ENCODE results near the gene MEA1.
"Not testable (repeated sequence)": the region's sequence is repeated elsewhere in the genome, so short reads cannot be mapped to it uniquely, and the experiment has no call there.

The MEA1 gene

DNA sequence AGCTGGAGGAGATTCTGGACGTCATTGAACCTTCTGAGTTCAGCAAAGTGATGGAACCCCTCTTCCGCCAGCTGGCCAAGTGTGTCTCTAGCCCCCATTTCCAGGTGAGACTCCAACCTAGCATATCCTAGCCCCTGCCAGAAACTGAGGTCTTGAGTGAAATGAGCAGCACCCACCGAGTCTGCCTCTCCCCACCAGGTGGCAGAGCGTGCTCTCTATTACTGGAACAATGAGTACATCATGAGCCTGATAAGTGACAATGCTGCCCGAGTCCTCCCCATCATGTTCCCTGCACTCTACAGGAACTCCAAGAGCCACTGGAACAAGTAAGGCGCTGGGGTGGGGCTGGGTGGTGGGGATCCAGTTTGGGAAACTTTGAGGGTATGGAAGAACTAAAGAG, 4.6 kb downstream of the MEA1 start:
- DNase-seq (ENCODE audit: low spot score): peak; percentile 40

GRCh38 chr6:43007126-43007525, 6.6 kb downstream of the MEA1 start:
- no peak for DNase-seq (ENCODE audit: low spot score)

- no peak for DNase-seq (ENCODE audit: low spot score)
Observed at GRCh38 chr6:43006251-43006650, 7.5 kb downstream of the MEA1 start.

DNA sequence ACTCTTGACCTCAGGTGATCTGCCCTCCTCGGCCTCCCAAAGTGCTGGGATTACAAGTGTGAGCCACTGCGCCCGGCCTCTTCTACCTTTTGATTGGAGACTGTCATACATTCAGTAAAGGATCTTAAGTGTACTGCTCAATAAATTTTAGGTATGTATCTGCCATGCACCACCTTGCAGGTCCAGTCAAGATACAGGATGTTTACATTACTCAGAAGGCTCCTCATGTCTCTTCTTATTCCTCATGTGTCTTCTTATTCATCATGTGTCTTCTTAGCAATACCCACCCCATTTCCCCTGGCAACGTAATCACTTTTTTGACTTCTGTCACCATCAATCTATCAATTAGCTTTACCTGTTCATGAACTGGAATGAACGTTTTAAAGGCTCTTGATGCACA, 7.9 kb downstream of the MEA1 start:
- DNase-seq (ENCODE audit: low spot score): no peak

GRCh38 chr6:43001843-43002242, 11.9 kb downstream of the MEA1 start:
- DNase-seq (ENCODE audit: low spot score): no peak

- DNase-seq (ENCODE audit: low spot score): not testable (repeated sequence)
Observed at GRCh38 chr6:42998205-42998604, 15.5 kb downstream of the MEA1 start.

- no peak for DNase-seq (ENCODE audit: low spot score)
Observed at GRCh38 chr6:42996513-42996912, 17.2 kb downstream of the MEA1 start.

DNA sequence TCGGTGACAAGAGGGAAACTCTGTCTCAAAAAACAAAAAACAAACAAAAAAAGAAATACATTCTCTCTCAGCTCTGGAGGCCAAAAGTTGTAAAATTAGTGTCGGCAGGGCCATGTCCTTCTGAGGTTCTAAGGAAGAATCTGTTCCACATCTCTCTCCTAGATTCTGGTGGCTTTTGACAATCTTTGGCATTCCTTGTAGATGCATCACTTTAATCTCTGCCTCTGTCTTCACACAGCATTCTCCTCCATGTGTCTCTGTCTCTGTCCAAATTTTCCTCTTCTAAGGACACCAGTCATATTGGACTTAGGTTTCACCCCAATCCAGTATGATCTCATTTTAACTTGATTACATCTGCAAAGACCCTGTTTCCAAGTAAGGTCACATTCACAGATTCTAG, 20.3 kb downstream of the MEA1 start:
- no peak for DNase-seq (ENCODE audit: low spot score)

- no peak for DNase-seq (ENCODE audit: low spot score)
Observed at GRCh38 chr6:42989923-42990322, 23.8 kb downstream of the MEA1 start.

DNA sequence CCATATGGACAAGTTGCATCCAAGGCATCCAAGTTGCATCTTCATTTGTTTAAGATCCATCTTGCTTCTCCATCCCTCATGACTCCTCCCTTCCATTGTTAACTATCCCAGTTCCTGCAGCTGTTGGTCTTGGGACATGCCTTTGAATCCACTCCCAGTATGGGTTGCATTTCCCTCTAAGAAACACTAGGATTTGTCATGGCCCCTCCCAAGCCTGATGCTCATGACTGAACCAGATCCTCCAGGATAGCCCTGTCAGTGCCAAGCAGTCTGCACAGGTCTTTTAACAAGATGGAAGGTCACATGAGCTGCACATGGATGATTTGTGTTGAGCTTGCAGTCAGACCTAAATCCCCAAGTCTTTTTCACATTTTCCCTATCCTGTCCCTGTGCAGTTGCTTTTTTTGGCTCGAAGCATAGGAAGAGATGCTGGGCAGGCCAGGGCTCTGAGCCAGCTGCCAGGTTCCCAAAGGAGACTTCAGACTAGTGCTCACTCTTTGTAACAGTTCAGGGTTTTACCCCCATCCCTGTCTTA, 25.2 kb downstream of the MEA1 start:
- no peak for DNase-seq (ENCODE audit: low spot score)

- no peak for DNase-seq (ENCODE audit: low spot score)
Observed at GRCh38 chr6:42987533-42988451, 26.0 kb downstream of the MEA1 start.

DNA sequence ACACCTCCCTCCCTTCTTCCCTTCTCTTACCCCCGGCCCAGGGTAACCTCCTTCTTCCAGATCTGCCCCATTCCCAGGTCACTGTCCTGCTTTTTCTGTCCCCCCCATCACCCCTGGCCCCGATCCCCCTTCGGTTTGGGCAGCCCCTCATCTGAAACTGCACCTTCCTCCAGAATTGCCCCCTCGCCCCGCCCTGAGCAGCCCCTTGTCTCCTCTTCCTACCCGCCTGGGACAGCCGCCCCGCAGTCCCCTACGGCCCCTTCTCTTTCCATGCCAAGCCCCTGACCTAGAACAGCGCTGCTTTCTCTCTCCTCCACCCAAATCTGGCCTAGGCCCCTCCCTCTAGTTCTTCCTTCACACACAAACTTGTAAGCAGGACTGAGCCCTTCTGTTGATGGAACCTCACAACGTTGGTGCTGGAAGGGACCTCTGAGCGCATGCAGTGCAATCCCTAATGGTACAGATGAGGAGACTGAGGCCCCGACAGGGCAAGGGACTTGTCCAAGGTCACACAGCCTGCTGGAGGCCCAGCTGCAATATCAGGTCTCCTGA, 28.7 kb downstream of the MEA1 start:
- no peak for DNase-seq (ENCODE audit: low spot score)

DNA sequence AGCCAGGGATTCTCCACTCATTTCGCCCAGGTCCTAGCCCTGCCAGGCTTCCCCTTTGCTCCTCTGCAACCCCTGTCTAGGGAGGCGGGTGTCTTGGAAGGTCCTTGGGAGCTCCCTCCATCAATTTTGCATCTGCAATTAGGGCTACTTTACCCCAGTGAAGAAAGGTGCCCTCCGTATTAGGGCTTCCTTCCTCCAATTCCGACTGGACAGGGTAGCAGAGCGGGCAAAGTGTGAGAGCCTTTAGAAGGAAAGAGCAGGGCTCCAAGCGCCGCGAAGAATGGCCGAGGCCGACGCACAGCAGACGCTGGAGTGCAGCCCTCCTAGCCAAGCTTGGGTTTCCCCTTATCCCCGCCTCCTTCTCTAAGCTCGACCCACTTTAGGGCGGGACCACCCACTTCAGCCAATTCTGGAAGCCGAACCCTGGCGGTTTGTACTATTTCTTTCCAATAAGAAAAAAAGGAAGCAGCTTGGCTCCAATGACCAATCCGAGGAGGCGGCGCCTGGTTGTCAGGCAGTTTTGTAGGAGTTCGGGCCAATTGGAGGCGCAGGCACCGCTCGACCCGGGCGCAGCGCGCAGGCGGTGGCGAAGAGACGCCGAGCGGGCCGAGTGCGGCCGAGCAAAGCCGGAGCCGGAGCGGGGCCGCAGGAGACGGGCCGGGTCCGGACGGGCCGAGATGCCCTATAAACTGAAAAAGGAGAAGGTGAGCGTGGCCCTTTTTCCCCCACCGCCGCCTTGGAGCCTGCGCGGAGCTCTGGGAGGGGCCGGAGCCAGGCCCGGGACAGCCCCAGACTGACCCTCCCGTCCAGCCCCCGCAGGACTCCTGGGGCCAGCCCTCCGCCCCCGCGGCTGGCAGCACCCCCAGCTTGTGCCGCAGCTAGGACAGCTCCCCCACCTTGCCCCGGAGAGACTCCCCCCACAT, 29.5 kb downstream of the MEA1 start, which contains the start of gene PPP2R5D:
PPP2R5D (plus strand) TSS at position 570 of the 923 bp plus-strand sequence; CDS start at position 678, 108 bp downstream.
- peak; percentile 99 for DNase-seq (ENCODE audit: low spot score)

DNA sequence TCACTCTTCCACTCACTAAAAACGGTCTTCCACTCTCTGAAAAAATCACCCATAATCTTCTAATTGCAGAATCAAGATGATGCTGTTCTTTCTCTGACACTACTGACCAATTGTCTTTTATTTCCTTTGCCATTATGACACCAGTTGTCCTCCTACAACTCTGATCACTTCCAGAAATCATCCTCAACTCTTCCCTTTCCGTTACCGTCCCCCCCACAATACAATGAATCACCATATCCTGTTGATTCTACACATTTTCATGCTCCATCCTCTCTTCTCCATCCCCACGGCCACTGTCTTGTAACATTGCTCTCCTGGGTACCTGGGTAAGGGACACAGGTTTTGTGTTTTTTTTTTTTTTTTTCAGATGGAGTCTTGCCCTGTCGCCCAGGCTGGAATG, 31.9 kb downstream of the MEA1 start:
- DNase-seq (ENCODE audit: low spot score): no peak

GRCh38 chr6:42979523-42980177, 34.1 kb downstream of the MEA1 start:
- DNase-seq (ENCODE audit: low spot score): no peak

- peak; percentile 96 for DNase-seq (ENCODE audit: low spot score)
Observed at GRCh38 chr6:42978839-42979522, 34.8 kb downstream of the MEA1 start, which contains the start of gene PEX6. PEX6 (minus strand) TSS chr6:42979181; CDS start chr6:42979150, 31 bp downstream.

GRCh38 chr6:42978487-42978838, 35.3 kb downstream of the MEA1 start:
- no peak for DNase-seq (ENCODE audit: low spot score)

DNA sequence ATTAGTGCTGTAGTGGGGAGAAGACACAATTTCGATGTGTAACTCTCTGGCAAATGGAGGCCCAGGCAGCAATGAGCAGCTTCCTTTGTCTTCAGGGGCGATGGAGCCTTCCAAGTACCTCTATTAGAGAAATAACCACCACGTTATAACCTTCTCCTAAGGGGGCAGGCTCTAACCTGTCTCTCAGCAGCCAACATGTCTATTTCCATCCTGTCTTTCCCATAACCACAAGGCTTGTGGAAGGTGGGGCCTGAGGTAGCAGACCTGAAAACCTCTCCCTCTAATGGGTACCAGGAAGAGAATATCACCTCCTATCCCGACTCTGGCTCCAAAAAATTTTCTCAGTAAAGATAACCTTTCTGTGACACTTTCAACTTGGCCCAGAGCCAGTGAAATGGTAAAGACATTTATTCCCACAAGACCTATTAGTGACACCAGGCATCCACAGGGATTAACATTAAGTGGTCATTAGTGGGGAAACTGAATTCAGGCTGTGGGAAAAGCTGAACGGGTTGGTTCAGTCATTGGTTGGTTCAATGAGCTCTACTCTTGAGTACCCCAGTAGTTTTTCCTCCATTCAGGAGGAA, 38.7 kb downstream of the MEA1 start:
- no peak for DNase-seq (ENCODE audit: low spot score)

DNA sequence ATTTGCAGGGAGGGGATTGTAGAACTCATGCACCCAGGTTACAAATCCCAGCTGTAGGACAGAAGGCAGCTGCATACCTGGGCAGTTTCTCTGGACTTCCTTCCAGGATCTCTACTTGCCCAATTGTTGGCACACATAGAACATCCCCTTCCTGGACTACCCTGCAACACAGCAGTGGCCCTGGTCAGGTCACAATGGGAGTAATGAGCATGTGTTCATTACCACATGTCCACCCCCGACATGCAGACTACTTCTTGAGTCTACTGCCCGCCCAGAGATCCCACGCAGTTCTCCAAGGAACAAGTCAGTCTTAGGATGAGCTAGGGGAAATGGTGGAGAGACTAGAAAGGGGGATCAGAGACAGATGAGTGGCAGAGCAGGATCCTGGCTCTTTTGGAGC, 39.8 kb downstream of the MEA1 start:
- no peak for DNase-seq (ENCODE audit: low spot score)

- DNase-seq (ENCODE audit: low spot score): no peak
Observed at GRCh38 chr6:42971746-42972327, 41.9 kb downstream of the MEA1 start.
